ENCODE measurements around the gene TMPRSS11E.
"Not testable (repeated sequence)": the region's sequence is repeated elsewhere in the genome, so short reads cannot be mapped to it uniquely, and the experiment has no call there.

Gene TMPRSS11E

GRCh38 chr4:68447201-68447600 lies at the start of gene TMPRSS11E:
Gene TMPRSS11E, plus strand, starts transcription at chr4:68447463. Its CDS starts 50 bp downstream, at chr4:68447513.
- no peak for DNase-seq

- no peak for DNase-seq
Observed at GRCh38 chr4:68399306-68399705, 48.0 kb upstream of the TMPRSS11E start.

GRCh38 chr4:68401231-68401630 lies 46.0 kb upstream of the TMPRSS11E start:
- DNase-seq = no peak

GRCh38 chr4:68404153-68404552 lies 43.1 kb upstream of the TMPRSS11E start:
- DNase-seq = no peak

GRCh38 chr4:68405718-68406478 lies 41.4 kb upstream of the TMPRSS11E start:
- not testable (repeated sequence) for DNase-seq

- DNase-seq = no peak
Observed at GRCh38 chr4:68406479-68406859, 40.8 kb upstream of the TMPRSS11E start.

- not testable (repeated sequence) for DNase-seq
Observed at GRCh38 chr4:68407015-68407867, 40.0 kb upstream of the TMPRSS11E start.

GRCh38 chr4:68407868-68408190 lies 39.4 kb upstream of the TMPRSS11E start:
- no peak for DNase-seq

- DNase-seq = no peak
Observed at GRCh38 chr4:68410149-68410548, 37.1 kb upstream of the TMPRSS11E start.

- DNase-seq = no peak
Observed at GRCh38 chr4:68410643-68411042, 36.6 kb upstream of the TMPRSS11E start.

- DNase-seq = not testable (repeated sequence)
Observed at GRCh38 chr4:68412031-68412430, 35.2 kb upstream of the TMPRSS11E start.

GRCh38 chr4:68416591-68416990 lies 30.7 kb upstream of the TMPRSS11E start:
- DNase-seq = no peak

GRCh38 chr4:68426516-68426915 lies 20.7 kb upstream of the TMPRSS11E start:
- DNase-seq = no peak

GRCh38 chr4:68430337-68430736 lies 16.9 kb upstream of the TMPRSS11E start:
- no peak for DNase-seq

- DNase-seq = no peak
Observed at GRCh38 chr4:68432320-68432719, 14.9 kb upstream of the TMPRSS11E start.

- DNase-seq = no peak
Observed at GRCh38 chr4:68433582-68433981, 13.7 kb upstream of the TMPRSS11E start.

- DNase-seq = no peak
Observed at GRCh38 chr4:68434277-68434676, 13.0 kb upstream of the TMPRSS11E start.

- DNase-seq = no peak
Observed at GRCh38 chr4:68434836-68435235, 12.4 kb upstream of the TMPRSS11E start.

- no peak for DNase-seq
Observed at GRCh38 chr4:68445111-68445510, 2.2 kb upstream of the TMPRSS11E start.

- DNase-seq = no peak
Observed at GRCh38 chr4:68451246-68452211, 4.3 kb downstream of the TMPRSS11E start.

- no peak for DNase-seq
Observed at GRCh38 chr4:68460085-68460484, 12.8 kb downstream of the TMPRSS11E start.

- DNase-seq = no peak
Observed at GRCh38 chr4:68461790-68462189, 14.5 kb downstream of the TMPRSS11E start.

- no peak for DNase-seq
Observed at GRCh38 chr4:68462691-68463090, 15.4 kb downstream of the TMPRSS11E start.
